Neural progenitor cell (in vitro differentiated cells): ENCODE measurements around the gene PIP4K2A. TPM values are rescaled to one million over a fixed set of nuclear protein-coding genes. Genes with fewer than 3 reads are reported as not detected.

Experiments
- DNase-seq: peaks from one replicate; pipeline ENCODE4 v3.0.0-alpha.2; 2016; ENCODE audit warnings: low spot score
- H2AFZ ChIP-seq: fragments of 200-600 bp; sonication (generic); replicated peaks from 2 replicates; pipeline ENCODE4 v1.6.1; 2016; ENCODE audit warnings: antibody characterized with exemption
- H3F3A ChIP-seq: fragments of 200-600 bp; sonication (generic); 2 replicates; pipeline ENCODE4 v1.6.1; 2016; ENCODE audit warnings: antibody characterized with exemption, low read depth
- H3K27ac ChIP-seq: fragments of 200-600 bp; sonication (generic); 2 replicates; pipeline ENCODE4 v1.5.1; 2016; ENCODE audit warnings: mild to moderate bottlenecking
- H3K27me3 ChIP-seq: fragments of 200-600 bp; sonication (generic); 2 replicates; pipeline ENCODE4 v1.6.1; 2016; ENCODE audit warnings: mild to moderate bottlenecking, moderate library complexity
- H3K36me3 ChIP-seq: fragments of 200-600 bp; sonication (generic); 2 replicates; pipeline ENCODE4 v1.5.1; 2016
- H3K4me1 ChIP-seq: fragments of 200-600 bp; sonication (generic); 2 replicates; pipeline ENCODE4 v1.6.1; 2016; ENCODE audit warnings: mixed run types
- H3K4me2 ChIP-seq: fragments of 200-600 bp; sonication (generic); 2 replicates; pipeline ENCODE4 v1.6.1; 2016
- H3K4me3 ChIP-seq: fragments of 200-600 bp; sonication (generic); 2 replicates; pipeline ENCODE4 v1.5.1; 2016
- H3K79me2 ChIP-seq: fragments of 200-600 bp; sonication (generic); 2 replicates; pipeline ENCODE4 v1.6.1; 2016; ENCODE audit warnings: low read depth
- H3K9ac ChIP-seq: fragments of 200-600 bp; sonication (generic); 2 replicates; pipeline ENCODE4 v1.6.1; 2016
- H3K9me3 ChIP-seq: fragments of 200-600 bp; sonication (generic); 2 replicates; pipeline ENCODE4 v1.5.1; 2016; ENCODE audit warnings: low read depth
- H4K20me1 ChIP-seq: fragments of 200-600 bp; sonication (generic); 2 replicates; pipeline ENCODE4 v1.6.1; 2016; ENCODE audit warnings: low read depth
- H3K27ac Mint-ChIP-seq: 3 replicates; pipeline ENCODE4 v1.8.0; 2021; ENCODE audit warnings: mixed read lengths
- H3K27me3 Mint-ChIP-seq: 2 replicates; pipeline ENCODE4 v1.8.0; 2022; ENCODE audit warnings: low read depth, mild to moderate bottlenecking, inconsistent platforms, moderate library complexity, mixed read lengths; ENCODE audit not compliant: insufficient read depth
- H3K36me3 Mint-ChIP-seq: 3 replicates; pipeline ENCODE4 v1.8.0; 2021; ENCODE audit warnings: mixed read lengths
- H3K4me1 Mint-ChIP-seq: 3 replicates; pipeline ENCODE4 v1.8.0; 2021; ENCODE audit warnings: mixed read lengths
- H3K4me3 Mint-ChIP-seq: 3 replicates; pipeline ENCODE4 v1.8.0; 2021; ENCODE audit warnings: mild to moderate bottlenecking, moderate library complexity, mixed read lengths
- H3K9me3 Mint-ChIP-seq: 3 replicates; pipeline ENCODE4 v1.8.0; 2020; ENCODE audit warnings: mixed read lengths
- CTCF ChIP-seq: fragments of 200-600 bp; sonication (generic); IDR thresholded peaks from 2 replicates; pipeline ENCODE4 v1.5.1; 2017; ENCODE audit warnings: antibody characterized with exemption, mild to moderate bottlenecking
- EZH2 ChIP-seq: fragments of 200-600 bp; sonication (generic); IDR thresholded peaks from 2 replicates; pipeline ENCODE4 v1.6.1; 2017; ENCODE audit warnings: antibody characterized with exemption, mild to moderate bottlenecking, moderate library complexity
- EZH2phosphoT487 ChIP-seq: fragments of 200-600 bp; sonication (generic); IDR thresholded peaks from 2 replicates; pipeline ENCODE4 v1.6.1; 2017; ENCODE audit warnings: antibody characterized with exemption
- total RNA-seq: library from RNA; depleted of rRNA; stranded (reverse); fragments of >200 nt; gene quantifications from 2 replicates; pipeline ENCODE4 v1.2.3, GENCODE V29; 2015; ENCODE audit warnings: low replicate concordance

Gene PIP4K2A
- total RNA-seq, 1 donor from 2014 or later: 37.6 TPM

DNA sequence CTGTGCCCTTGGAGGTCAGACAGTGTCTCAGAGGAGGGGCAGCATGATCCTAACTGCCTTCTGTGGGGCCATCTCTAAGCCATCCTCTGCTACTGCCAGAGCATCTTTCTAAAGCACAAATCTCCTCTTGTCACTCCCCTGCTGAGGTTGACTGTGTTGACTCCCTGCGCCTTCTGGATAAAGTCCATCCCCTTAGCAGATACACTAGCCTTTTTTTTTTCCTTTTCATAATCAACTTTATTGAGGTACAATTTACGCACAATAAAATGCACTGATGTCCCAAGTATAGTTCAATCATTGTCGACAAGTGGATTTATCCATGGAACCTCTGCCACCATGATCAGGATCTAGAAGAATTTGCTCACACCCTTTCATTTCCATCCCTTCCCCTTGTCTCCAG is 219.0 kb downstream of the PIP4K2A start:
- no peak overlapping the region for H3K27ac Mint-ChIP-seq

DNA sequence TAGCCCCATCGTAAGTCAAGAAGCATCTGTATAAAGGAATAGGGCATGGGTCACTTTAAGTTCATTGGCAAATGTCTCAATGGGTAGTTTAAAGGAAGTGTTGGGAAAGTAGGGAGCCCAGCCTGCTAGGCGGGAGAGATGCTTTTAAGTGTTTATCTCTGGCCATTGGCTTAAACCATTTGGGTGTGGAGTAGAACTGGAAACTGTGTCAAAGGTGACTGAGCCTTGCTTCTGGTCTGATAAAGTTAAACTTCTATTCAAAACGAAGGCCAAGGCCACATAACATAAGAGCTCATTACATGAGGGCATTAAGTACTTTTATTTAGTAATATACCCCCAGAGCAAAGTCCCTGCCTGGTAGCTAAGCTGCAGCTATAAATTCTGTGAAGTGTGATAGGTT is 220.4 kb downstream of the PIP4K2A start:
- no peak for TF ChIP-seq CTCF
- no peak for TF ChIP-seq EZH2
- TF ChIP-seq EZH2phosphoT487: no peak
- Mint-ChIP-seq H3K27me3 (no peaks in the 10 kb centered on the region), H3K4me1 (no peaks in the 10 kb centered on the region)

More for the DNA sequence above, 219.0 kb downstream of the PIP4K2A start:
- no peak overlapping the region for H3K4me3 ChIP-seq
- H3K9me3 ChIP-seq: no peaks in the 10 kb centered on the region
- no peak overlapping the region for H2AFZ ChIP-seq
- H3K4me1 Mint-ChIP-seq: no peaks in the 10 kb centered on the region
- no peaks in the 10 kb centered on the region for H4K20me1 ChIP-seq
- no peak overlapping the region for H3K27ac ChIP-seq
- TF ChIP-seq CTCF: no peak
- no peaks in the 10 kb centered on the region for H3F3A ChIP-seq
- H3K9ac ChIP-seq: no peak overlapping the region
- no peaks in the 10 kb centered on the region for H3K4me1 ChIP-seq
- H3K27me3 Mint-ChIP-seq: no peaks in the 10 kb centered on the region
- H3K4me3 Mint-ChIP-seq: no peak overlapping the region
- DNase-seq: no peak
- H3K36me3 Mint-ChIP-seq: no peaks in the 10 kb centered on the region
- H3K9me3 Mint-ChIP-seq: no peaks in the 10 kb centered on the region
- no peak overlapping the region for H3K4me2 ChIP-seq
- H3K79me2 ChIP-seq: no peaks in the 10 kb centered on the region
- no peaks in the 10 kb centered on the region for H3K27me3 ChIP-seq
- no peaks in the 10 kb centered on the region for H3K36me3 ChIP-seq

DNA sequence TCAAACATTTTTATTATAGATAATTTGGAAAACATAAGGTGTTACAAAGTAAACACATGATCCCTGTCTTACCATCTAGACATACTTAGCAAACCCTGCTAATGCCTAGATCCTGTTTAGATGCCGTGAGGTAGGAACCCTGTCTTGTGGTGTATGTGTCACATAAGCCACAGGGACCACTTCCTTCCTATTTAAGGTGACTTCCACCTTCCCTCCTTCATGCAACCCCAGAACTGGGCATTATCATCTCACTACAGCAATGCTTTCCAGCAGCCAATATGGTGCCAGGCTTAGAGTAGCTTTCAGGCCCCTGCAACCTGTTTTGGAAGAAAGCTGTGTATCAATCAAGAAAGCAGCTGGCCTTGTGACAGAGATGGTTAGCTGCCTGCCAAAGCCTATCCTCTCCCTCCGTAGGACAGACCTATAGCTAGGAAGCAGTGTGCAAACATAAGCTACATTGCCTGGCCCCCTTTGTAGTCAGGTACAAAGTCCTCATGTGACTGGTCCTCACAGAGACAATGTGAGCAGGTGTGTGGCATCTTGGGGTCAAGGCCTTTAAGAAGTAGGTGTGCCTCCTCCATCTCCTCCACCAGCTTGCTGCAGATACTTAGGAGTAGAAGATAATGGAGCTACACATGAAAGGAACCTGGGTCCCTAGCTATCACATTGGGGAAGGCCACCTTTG is 222.3 kb downstream of the PIP4K2A start:
- Mint-ChIP-seq H3K27me3 (peaks cover 3% of the 10 kb centered on the region), H3K4me3 (no peak overlapping the region), H3K4me1 (no peaks in the 10 kb centered on the region), H3K9me3 (no peaks in the 10 kb centered on the region), H3K27ac (no peak overlapping the region), H3K36me3 (no peaks in the 10 kb centered on the region)
- no peak for DNase-seq
- Histone ChIP-seq H3F3A (no peaks in the 10 kb centered on the region), H3K4me1 (no peaks in the 10 kb centered on the region), H3K4me3 (no peak overlapping the region), H4K20me1 (no peaks in the 10 kb centered on the region), H2AFZ (no peak overlapping the region), H3K27me3 (no peaks in the 10 kb centered on the region), H3K36me3 (no peaks in the 10 kb centered on the region), H3K27ac (no peak overlapping the region), H3K9me3 (no peaks in the 10 kb centered on the region), H3K4me2 (no peak overlapping the region), H3K9ac (no peak overlapping the region), H3K79me2 (no peaks in the 10 kb centered on the region)
- TF ChIP-seq CTCF: no peak

More for the DNA sequence above, 220.4 kb downstream of the PIP4K2A start:
- Mint-ChIP-seq H3K27ac (no peak overlapping the region), H3K4me3 (no peak overlapping the region), H3K9me3 (no peaks in the 10 kb centered on the region), H3K36me3 (no peaks in the 10 kb centered on the region)
- Histone ChIP-seq H3K27ac (no peak overlapping the region), H3K79me2 (no peaks in the 10 kb centered on the region), H3F3A (no peaks in the 10 kb centered on the region), H3K9ac (no peak overlapping the region), H3K27me3 (no peaks in the 10 kb centered on the region), H3K36me3 (no peaks in the 10 kb centered on the region), H3K4me3 (no peak overlapping the region), H2AFZ (no peak overlapping the region), H3K4me2 (no peak overlapping the region), H3K9me3 (no peaks in the 10 kb centered on the region), H4K20me1 (no peaks in the 10 kb centered on the region), H3K4me1 (no peaks in the 10 kb centered on the region)
- DNase-seq: no peak
